Heart left ventricle (tissue), 13 donors: ENCODE measurements around the gene TUNAR.

Experiments used
- POLR2A ChIP-seq, 2 donors: fragments of 450-650 bp; IDR thresholded peaks; one replicate each; pipeline ENCODE4 v1.6.1; 2017; ENCODE audit warnings: antibody characterized with exemption in 2 of 2, mild to moderate bottlenecking in 2 of 2, moderate library complexity in 2 of 2
- TF ChIP-seq, protein P1 (sequence below), 12 donors: fragments of 200-600 bp; sonication (generic) in 4 of 12; IDR thresholded peaks; one replicate each; pipeline versions ENCODE4 v1.5.0 to v1.8.0; 2018 to 2022; ENCODE audit warnings: antibody characterized with exemption in 12 of 12, mild to moderate bottlenecking in 5 of 12
- donor health status: ischemic (EF 13 %, LVEDD 7.1; RV severe dilation, severe dysfunction).
- donor health status: DM: no; HTN: yes; CAD: no.
- donor health status: DM: no; HTN: no; CAD: no.
- donor health status: ischemic (EF 25% LVEDD 6.9; RV normal size, moderate dysfunction).
- donor health status: ischemic (EF 25% LVEDD 5.7; RV mildly dilated, moderate dysfunction).
- donor health status: ischemic (EF 35%, LVEDD 5.7; RV mildly dilated, moderate dysfunction).
- donor health status: nonischemic (EF 11% LVEDD 7.7; RV severe dilation, severe dysfunction).
- donor health status: DM: yes; HTN: yes; CAD: no.
- donor health status: PGD.
- donor health status: ischemic (EF 29% LVEDD 5.4; RV normal size, mild dysfunction).
- donor health status: nonischemic (EF 23%, LVEDD 6.1; RV moderate dilation, normal function).

DNA sequence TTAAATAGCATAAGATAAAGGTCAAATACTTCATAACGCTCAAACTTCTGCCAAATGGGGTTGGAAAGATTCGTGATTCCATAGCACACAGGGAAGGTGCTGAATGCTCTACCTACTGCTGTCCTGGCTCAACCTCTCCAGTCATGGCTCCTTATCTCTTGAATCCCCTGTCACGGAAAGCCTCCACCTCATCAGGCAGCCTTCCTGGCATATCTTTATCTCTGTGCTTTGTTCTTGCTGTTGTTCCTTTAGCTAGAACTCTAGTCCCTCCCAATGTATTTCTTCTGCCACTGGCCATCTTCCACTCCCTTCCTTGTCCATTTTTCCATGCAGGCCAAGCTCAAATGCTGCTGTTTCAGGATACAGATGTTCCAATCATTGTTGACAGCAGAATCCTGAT, 26.9 kb upstream of the TUNAR start:
- TF ChIP-seq, protein P1, sequence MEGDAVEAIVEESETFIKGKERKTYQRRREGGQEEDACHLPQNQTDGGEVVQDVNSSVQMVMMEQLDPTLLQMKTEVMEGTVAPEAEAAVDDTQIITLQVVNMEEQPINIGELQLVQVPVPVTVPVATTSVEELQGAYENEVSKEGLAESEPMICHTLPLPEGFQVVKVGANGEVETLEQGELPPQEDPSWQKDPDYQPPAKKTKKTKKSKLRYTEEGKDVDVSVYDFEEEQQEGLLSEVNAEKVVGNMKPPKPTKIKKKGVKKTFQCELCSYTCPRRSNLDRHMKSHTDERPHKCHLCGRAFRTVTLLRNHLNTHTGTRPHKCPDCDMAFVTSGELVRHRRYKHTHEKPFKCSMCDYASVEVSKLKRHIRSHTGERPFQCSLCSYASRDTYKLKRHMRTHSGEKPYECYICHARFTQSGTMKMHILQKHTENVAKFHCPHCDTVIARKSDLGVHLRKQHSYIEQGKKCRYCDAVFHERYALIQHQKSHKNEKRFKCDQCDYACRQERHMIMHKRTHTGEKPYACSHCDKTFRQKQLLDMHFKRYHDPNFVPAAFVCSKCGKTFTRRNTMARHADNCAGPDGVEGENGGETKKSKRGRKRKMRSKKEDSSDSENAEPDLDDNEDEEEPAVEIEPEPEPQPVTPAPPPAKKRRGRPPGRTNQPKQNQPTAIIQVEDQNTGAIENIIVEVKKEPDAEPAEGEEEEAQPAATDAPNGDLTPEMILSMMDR (IDR thresholded peaks at IDR 0.05) = no peak
- TF ChIP-seq POLR2A (IDR thresholded peaks at IDR 0.05) = no peak
